ENCODE results near the gene MRTO4.
"Not testable (repeated sequence)": the region's sequence is repeated elsewhere in the genome, so short reads cannot be mapped to it uniquely, and the experiment has no call there.

MRTO4 gene

GRCh38 chr1:19251305-19252196 lies at the start of gene MRTO4, which contains the start of gene EMC1:
Gene MRTO4, plus strand, starts transcription at chr1:19251805. Its CDS starts 31 bp downstream, at chr1:19251836.
Gene EMC1, minus strand, starts transcription at chr1:19251524. Its CDS starts 15 bp downstream, at chr1:19251509.
- no peak for DNase-seq

DNA sequence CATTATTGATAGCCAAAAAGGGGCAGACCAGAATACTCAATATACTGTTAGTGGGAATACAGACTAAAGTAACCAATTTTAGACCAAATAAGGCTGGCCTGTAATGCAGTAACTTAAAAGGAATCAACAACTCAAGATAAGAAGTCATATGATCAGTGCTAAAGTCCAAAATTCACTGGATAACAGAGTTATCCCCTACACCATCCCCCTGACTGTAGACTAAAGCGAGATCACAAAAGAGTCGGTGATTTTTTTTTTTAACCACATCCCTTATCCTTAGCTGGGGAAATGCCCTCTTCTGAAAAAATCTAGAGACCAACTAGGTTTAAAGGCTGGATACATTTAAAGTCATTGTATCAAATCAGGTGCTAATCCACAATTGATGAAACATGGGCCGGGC lies 49.2 kb upstream of the MRTO4 start:
- DNase-seq: no peak

DNA sequence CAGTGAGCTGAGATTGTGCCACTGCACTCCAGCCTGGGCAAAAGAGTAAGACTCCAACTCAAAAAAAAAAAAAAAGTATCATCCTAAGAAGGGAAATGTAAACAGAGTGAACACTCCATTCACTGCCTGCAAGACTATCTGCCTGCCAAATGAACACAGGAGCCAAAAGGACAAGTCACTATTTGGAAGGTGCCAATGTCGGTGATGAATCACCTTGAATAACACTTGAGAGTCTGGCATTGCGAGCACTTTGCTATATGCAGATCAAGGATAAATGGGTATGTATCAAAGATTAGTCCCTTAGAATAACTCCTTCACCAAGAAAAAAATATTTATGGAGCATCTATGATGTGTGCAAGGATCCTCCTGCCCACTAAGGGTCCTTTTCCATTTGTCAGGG lies 48.2 kb upstream of the MRTO4 start:
- DNase-seq: no peak

DNA sequence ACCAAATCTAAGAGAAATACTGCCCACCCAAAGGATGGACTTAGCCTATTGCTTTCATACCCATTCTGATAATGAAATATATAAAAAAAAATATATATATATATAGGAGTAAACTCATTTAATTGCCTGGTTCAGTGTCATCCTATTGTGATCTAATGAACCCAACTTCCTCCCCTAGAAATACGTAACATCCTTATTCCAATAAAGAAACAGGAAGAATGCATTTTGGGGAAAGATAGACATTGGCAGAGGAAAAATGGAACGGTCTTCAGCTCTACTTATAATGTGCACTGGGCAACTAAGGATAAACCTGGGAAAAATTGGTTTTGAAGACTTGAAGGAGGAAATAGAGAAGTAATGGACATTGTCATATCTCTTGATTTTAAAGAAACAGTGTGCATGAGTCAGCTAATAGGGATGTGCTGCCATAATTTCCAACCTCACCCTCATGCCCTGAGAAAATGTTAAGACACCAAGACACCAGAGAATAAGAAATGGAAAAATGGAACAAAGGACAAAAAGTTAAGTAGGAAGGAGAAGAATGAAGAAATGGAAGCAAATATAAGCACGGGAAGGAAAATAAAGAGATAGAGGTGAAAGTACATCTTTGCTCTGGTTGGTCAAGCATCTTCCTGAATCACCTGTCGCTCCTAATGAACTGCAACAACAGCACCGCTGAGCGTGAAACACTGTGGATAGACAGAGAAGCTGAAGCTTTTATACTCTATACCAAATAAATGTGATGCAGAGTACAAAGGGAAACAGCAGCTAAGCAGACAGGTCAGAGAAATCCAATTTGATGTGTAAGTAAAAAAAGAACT lies 46.9 kb upstream of the MRTO4 start:
- no peak for DNase-seq

- no peak for DNase-seq
Observed at GRCh38 chr1:19205403-19205802, 46.2 kb upstream of the MRTO4 start.

- no peak for DNase-seq
Observed at GRCh38 chr1:19205845-19206244, 45.8 kb upstream of the MRTO4 start.

GRCh38 chr1:19206947-19207346 lies 44.7 kb upstream of the MRTO4 start:
- DNase-seq: no peak

GRCh38 chr1:19208710-19209438 lies 42.7 kb upstream of the MRTO4 start:
- DNase-seq: no peak

- no peak for DNase-seq
Observed at GRCh38 chr1:19209439-19209989, 42.1 kb upstream of the MRTO4 start.

DNA sequence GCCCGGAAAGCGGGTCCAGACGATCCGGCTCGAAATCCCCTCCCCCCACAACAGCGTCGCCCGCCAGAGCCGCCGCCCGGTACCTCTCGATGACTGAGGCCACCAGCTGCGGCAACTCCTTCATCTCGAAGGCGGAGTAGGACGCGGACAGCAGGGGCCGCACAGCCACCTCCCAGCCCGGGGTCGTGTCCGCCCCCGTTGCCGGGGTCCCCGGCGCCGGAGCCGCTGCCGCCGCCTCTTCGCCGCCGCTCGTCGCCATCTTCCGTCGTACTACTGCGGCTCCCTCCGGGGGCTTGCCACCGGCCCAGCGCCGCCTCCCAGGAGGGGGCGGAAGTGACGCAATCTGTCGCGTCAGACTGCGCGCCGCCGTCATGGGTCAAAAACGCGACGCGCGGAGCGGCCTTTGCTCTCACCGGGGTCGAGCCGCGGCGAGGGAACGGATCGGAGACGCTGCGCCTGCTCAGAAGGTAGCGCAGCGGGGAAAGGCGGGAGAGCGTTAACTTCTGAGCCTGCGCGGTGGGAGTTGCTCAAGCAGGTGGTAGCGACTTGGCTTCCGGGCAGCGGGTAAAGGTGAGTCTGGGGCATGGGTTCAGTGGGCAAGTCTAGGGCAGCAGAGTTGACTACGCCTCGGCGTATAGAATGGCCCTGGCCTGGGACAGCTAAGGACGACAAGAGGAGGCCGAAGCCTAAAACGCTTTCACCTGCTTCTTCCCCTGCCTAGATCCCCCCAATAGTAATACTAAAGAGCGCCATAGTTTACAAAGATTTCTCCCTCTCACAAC lies 41.4 kb upstream of the MRTO4 start, which contains the start of gene UBR4:
TSS of gene UBR4 (minus strand) at position 277 of the 782 bp plus-strand sequence. CDS start at position 259, 18 bp downstream.
- peak; percentile 84 for DNase-seq

DNA sequence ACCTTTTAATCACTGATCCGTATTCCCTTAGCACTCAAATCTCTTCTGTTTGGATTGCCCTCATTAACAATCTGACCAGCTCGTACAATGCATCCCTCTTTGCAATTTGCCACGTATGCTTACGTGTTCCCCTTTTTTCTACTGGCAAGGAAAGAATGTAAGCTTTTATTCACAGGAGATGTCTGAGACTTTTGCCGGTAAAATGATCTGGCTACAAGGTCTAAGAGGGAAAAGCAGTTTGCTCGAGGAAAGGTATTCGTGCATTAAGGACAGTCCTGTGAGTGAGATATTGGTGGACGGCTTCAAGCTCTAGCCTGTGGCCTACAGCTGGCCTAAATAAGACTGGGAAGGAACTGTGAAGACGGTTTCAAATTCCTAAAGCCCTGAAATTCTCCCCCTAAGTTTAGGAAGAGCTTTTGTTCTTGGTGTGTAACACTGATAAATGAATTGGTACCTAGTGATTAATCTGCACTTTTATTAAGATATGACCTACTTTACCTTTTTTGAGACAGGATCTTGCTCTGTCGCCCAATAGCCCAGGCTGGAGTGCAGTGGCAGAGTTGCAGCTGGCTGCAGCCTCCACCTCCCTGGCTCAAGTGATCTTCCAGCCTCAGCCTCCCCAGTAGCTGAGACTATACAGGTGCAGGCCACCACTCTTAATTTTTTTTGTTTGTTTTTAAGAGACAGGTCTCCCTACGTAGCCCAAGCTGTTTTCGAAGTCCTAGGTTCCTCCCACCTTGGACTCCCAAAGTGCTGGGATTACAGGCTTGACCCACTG lies 40.6 kb upstream of the MRTO4 start:
- DNase-seq: no peak

GRCh38 chr1:19212167-19212566 lies 39.4 kb upstream of the MRTO4 start:
- no peak for DNase-seq

DNA sequence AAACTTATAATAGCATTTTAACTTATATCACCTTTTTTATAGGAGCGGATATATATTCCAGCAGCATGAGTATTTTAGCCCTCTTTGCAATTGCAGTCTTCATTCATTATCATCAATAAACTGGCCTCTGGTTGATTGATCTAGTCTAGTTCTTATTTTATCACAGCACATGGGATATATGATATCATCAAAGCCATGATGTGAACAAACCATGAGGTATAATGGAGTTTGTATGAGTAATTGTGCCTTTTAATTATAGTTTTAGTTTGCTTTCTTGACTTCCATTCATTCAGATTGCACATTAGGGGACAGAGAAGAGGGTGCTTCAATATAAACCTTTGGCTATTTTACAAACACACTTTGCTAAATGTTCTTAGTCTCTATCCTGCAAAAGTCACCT lies 38.0 kb upstream of the MRTO4 start:
- DNase-seq: no peak

GRCh38 chr1:19216585-19216984 lies 35.0 kb upstream of the MRTO4 start:
- not testable (repeated sequence) for DNase-seq

- DNase-seq: no peak
Observed at GRCh38 chr1:19219451-19219850, 32.2 kb upstream of the MRTO4 start.

GRCh38 chr1:19220080-19220846 lies 31.3 kb upstream of the MRTO4 start:
- DNase-seq: no peak

DNA sequence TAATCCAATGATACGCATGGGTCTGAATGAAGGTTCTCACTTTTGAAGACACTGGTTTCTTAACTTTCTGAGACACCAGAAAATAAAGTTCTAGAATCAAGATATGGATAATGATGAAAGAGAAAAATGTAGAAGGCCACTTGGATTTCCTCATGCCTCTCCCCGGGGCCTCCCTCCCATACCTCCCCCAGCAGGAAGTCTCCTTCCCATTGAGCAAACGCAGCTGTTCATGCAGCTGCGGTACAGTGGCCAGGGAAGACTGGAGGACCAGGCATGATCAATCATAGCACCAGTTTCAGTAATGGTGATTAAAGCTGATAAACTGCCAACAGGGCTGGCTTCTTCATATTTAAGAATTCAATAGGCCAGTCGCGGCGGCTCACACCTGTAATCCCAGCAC lies 30.6 kb upstream of the MRTO4 start:
- DNase-seq: no peak

DNA sequence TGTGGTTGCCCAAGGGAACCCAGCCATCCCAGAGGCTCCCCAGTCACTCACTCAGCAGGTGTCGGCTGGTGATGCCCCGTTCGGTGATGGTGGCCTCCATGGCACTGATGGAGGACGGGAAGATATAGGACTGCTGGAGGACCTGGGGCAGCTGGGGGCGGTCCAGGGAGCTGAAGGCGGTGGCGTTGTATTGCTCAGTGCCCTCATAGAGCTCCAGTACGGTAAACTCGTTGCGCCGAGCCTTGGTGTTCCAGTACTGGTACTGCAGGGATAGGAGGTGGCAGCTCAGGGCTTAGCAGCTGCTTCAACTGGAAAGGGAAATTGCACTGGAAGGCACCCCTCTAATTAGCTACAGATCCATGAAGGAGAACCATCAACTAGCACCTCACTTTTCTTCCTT lies 29.0 kb upstream of the MRTO4 start:
- DNase-seq: no peak

- no peak for DNase-seq
Observed at GRCh38 chr1:19222979-19223824, 28.4 kb upstream of the MRTO4 start.
